NCI-H524 (cell line): Measurements from ENCODE around the gene TMPRSS2.
"Not testable (repeated sequence)": the region's sequence is repeated elsewhere in the genome, so short reads cannot be mapped to it uniquely, and the experiment has no call there.

Source experiments
- DNase-seq, 2 experiments: peaks; one replicate each; lab custom pipeline; 2025; lab: John Stamatoyannopoulos, UW

TMPRSS2 gene

DNA sequence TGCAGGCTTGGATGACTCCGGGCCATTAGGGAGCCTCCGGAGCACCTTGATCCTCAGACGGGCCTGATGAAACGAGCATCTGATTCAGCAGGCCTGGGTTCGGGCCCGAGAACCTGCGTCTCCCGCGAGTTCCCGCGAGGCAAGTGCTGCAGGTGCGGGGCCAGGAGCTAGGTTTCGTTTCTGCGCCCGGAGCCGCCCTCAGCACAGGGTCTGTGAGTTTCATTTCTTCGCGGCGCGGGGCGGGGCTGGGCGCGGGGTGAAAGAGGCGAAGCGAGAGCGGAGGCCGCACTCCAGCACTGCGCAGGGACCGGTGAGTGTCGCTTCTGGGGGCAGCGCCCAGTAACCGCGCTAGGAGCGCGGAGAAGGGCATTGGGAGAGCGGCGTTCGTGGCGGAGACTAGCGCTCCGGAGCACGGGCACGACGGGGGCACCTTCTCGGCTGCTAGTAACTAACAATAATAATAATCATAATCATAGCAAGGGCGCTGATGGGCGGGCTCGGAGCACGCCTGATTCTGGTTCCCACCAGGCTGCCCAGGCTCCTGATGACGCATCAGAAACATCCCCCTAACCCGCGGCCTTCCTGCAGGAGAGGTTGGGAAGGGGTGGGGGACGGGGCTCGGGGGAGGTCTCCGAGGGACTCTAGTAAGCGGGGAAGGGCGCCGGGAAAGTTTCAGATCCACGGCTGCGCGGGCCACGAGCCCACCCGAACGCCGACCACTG lies 81.8 kb downstream of the TMPRSS2 start, which contains the start of gene MX1:
TSS of gene MX1 (plus strand) at position 286 of the 722 bp plus-strand sequence. CDS start 5,832 bp downstream, outside the sequence.
- no peak for DNase-seq

DNA sequence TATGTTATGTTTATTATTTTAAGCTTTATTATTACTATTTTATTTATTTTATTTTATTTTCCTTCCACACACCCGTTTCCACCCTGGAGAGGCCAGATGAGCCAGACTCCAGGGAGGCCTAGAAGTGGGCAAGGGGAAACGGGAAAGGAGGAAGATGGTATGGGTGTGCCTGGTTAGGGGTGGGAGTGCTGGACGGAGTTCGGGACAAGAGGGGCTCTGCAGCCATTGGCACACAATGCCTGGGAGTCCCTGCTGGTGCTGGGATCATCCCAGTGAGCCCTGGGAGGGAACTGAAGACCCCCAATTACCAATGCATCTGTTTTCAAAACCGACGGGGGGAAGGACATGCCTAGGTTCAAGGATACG lies 82.4 kb downstream of the TMPRSS2 start:
- no peak for DNase-seq

DNA sequence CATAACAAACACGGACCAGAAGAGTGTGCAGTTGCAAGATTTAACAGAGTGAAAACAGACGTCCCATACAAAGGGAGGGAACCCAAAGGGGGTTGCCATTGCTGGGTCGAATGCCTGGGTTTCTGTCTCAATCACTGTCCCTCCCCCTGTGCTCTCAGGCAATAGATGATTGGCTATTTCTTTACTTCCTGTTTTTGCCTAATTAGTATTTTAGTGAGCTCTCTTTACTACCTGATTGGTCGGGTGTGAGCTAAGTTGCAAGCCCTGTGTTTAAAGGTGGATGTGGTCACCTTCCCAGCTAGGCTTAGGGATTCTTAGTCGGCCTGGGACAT lies 84.7 kb downstream of the TMPRSS2 start:
- not testable (repeated sequence) for DNase-seq

DNA sequence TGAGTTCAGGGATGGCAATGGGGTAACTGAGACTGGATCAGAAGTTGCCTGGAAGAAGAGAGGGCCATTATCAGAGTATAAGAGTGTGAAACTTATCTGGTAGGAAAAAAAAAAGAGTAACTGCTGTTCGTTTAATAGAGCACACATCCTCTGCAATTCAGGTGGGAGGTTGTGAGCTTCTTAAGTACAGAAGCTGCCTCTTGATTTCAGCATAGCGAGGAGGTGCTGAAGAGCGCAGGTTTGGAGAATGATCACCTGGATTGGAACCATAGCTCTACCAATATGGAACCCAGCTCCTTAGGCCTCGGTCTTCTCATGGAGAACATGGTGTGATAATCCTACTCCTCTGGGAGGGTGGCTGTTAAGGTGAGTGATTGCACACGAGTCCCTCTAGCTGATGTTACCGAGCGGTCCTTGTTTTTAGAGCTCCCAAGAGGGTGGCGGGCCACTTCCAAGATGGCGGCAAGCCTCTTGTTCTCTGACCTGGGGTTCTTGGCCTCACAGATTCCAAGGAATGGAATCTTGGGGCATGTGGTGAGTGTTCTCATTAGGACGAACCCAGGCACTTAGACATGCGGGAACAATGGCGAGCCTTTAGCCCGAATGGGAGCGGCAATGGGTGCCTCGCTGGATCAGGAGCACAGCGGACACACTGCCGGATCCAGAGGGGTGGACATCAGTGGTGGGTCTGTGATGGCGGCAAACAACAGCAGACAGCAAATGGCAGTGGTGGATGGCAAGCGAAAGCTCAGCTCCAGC lies 85.2 kb downstream of the TMPRSS2 start:
- no peak for DNase-seq

DNA sequence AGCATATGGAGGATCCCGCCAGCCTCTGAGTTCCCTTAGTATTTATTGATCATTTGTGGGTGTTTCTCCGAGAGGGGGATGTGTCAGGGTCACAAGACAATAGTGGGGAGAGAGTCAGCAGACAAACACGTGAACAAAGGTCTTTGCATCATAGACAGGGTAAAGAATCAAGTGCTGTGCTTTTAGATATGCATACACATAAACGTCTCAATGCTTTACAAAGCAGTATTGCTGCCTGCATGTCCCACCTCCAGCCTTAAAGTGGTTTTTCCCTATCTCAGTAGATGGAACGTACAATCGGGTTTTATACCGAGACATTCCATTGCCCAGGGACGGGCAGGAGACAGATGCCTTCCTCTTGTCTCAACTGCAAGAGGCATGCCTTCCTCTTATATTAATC lies 87.0 kb downstream of the TMPRSS2 start:
- not testable (repeated sequence) for DNase-seq

DNA sequence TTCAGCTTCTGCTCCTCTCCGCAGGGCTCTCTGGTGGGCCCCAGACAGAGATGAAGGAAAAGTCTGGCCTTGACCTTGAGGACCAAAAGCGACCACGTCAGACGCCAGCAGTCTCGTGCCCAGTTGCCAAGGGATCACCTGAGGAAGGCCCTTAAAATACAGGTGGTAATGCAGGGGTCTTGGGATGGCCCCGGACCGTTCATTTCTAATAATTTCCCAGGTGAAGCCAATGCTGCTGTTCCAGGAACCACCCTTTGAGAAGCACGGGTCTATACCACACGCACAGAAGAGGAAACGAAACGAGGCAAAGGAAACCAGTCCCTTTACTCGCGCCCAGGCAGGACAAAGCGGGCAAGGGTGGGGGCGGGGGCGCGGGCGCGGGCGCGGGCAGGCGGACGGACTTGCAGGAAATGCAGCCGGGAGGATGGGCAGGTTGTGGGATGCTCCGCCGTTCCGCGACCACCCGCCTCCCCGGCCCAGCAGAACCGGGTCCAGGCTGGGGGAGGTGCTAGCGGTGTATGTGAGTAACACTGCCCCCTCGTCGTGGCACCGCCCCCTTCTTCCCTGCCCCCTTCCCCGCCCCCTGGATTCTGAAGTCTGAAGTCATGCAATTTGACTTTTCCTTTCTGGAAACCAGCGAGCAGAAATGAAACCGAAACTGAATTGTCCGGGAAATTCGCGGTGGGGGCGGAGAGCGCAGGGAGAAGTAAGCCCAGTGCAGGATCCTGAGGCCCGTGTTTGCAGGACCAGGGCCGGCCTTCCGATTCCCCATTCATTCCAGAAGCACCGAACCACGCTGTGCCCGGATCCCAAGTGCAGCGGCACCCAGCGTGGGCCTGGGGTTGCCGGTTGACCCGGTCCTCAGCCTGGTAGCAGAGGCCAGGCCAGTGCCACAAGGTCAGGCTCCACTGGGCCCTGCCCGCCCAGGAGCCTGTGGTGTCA lies 87.8 kb downstream of the TMPRSS2 start:
- DNase-seq = peak in 1 of 2 experiments; percentile 11

DNA sequence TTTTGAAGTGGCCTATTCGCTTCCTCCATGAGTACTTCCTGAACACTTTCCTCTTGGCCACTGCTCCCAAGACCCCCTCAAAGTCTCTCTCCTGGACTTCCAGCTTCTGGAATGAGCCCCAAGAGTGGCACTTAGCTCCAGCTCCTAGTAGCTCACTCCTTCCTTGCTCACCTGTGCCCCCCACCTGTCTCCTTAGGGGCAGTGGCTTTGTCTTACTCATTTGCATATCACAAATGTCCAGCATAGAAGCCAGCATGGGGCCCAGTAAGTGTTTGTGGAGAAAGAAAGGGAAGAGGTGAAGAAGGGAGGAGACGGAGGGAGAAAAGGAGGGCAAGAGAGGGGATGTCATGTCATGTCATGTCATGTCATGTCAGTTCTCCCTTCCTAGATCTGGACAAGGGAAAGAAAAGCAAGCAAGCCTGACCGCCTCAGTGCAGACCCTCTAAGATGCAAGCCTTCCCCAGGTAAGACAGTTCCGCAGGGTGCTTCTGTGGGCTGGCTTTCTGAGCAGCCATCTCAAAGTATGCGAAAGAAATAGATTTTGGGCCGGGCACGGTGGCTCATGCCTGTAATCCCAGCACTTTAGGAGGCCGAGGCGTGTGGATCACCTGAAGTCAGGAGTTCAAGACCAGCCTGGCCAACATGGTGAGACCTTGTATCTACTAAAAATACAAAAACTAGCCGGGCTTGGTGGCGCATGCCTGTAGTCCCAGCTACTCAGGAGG lies 88.8 kb downstream of the TMPRSS2 start:
- no peak for DNase-seq

DNA sequence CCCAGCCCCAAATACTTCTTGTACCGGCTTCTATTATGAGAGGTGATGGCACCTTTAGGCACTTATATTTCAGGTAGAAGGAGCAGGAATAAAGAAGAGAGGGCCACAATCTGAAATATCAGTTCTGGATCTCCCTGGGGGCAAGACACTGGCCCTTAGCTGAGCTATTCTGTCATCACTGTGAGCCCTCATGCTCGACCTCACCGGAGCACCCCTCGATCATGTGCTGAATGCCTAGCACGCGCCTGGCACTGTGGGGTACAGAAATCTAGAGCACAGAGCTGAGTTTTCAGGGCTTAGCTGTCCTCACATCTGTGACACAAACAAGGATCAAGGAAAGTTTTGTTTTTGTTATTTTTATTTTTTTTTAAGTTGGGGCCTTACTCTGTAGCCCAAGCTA lies 89.6 kb downstream of the TMPRSS2 start:
- DNase-seq = no peak

DNA sequence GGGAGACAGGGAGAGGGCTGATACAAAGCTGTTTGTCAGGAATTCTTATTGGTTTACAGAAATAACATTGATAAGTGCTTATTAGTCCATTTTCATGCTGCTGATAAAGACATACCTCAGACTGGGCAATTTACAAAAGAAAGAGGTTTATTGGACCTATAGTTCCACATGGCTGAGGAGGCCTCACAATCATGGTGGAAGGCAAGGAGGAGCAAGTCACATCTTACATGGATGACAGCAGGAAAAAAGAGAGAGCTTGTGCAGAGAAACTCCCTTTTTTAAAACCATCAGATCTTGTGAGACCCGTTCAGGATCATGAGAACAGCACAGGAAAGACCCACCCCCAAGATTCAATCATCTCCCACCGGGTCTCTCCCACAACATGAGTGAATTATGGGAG lies 90.5 kb downstream of the TMPRSS2 start:
- DNase-seq = not testable (repeated sequence)
